IMR-90 (cell line): ENCODE data around the gene SLC9A3. TPM values are rescaled to one million over a fixed set of nuclear protein-coding genes. Genes with fewer than 3 reads are reported as not detected.

Source experiments
- ATAC-seq: fragments of 200-7000 bp; cut with Tn5 transposase; 2 replicates; pipeline ENCODE4 v1.9.1; 2020; ENCODE audit warnings: low read depth, mild to moderate bottlenecking, moderate library complexity
- BruUV-seq: library from RNA; stranded (reverse); fragments of 400-500 nt; replicated peaks from 2 replicates; lab custom pipeline; 2021; lab: Mats Ljungman, UMichigan
- CTCF ChIA-PET: fragments of 300-600 bp; formaldehyde crosslinking; extraction: SDS; loops from one replicate; lab custom pipeline; 2021; ENCODE audit warnings: antibody characterized with exemption; lab: Yijun Ruan, JAX
- POLR2A ChIA-PET: fragments of 300-600 bp; sonication (Branson Sonifier 250); formaldehyde crosslinking; loops from one replicate; lab custom pipeline; 2022; ENCODE audit warnings: antibody characterized with exemption; ENCODE audit not compliant: unreplicated experiment; lab: Charles Lee
- DNase-seq: peaks from one replicate; pipeline ENCODE4 v3.0.0; 2013
- H2AFZ ChIP-seq: replicated peaks from 2 replicates; pipeline ENCODE3; 2013; ENCODE audit warnings: low read length, mild to moderate bottlenecking; ENCODE audit not compliant: poor library complexity
- H2AK5ac ChIP-seq: 2 replicates; pipeline ENCODE4 v1.6.1; 2013; ENCODE audit warnings: low read depth, low read length, inconsistent platforms
- H2AK9ac ChIP-seq: replicated peaks from 2 replicates; pipeline ENCODE3; 2013; ENCODE audit warnings: mild to moderate bottlenecking, low read depth, low read length, moderate library complexity; ENCODE audit not compliant: poor library complexity
- H2BK120ac ChIP-seq: 2 replicates; pipeline ENCODE4 v1.6.1; 2013; ENCODE audit warnings: low read depth, low read length, inconsistent platforms
- H2BK15ac ChIP-seq: 3 replicates; pipeline ENCODE4 v1.6.1; 2013; ENCODE audit warnings: low read depth, low read length, inconsistent platforms
- H2BK20ac ChIP-seq: 2 replicates; pipeline ENCODE4 v1.6.1; 2013; ENCODE audit warnings: low read depth, mild to moderate bottlenecking, inconsistent platforms, low read length, moderate library complexity
- H2BK5ac ChIP-seq: 2 replicates; pipeline ENCODE4 v1.6.1; 2013; ENCODE audit warnings: mild to moderate bottlenecking, low read depth, low read length, inconsistent platforms; ENCODE audit not compliant: poor library complexity, severe bottlenecking
- H3K14ac ChIP-seq: replicated peaks from 2 replicates; pipeline ENCODE4 v1.6.1; 2013; ENCODE audit warnings: low read depth, low read length, inconsistent platforms
- H3K18ac ChIP-seq: 2 replicates; pipeline ENCODE4 v1.6.1; 2013; ENCODE audit warnings: low read depth, low read length, control low read depth
- H3K23ac ChIP-seq: 2 replicates; pipeline ENCODE4 v1.6.1; 2013; ENCODE audit warnings: low read depth, low read length, inconsistent platforms
- H3K27ac ChIP-seq: 2 replicates; pipeline ENCODE4 v1.5.1; 2013; ENCODE audit warnings: mild to moderate bottlenecking, control low read depth, low read length; ENCODE audit not compliant: insufficient read depth
- H3K27me3 ChIP-seq: 2 replicates; pipeline ENCODE4 v1.6.1; 2013; ENCODE audit warnings: low read length; ENCODE audit not compliant: control insufficient read depth, insufficient read depth
- H3K36me3 ChIP-seq: 2 replicates; pipeline ENCODE4 v1.6.1; 2013; ENCODE audit warnings: low read length, mixed read lengths; ENCODE audit not compliant: control insufficient read depth, insufficient read depth
- H3K4ac ChIP-seq: 2 replicates; pipeline ENCODE4 v1.6.1; 2013; ENCODE audit warnings: low read depth, low read length, inconsistent platforms
- H3K4me1 ChIP-seq: 2 replicates; pipeline ENCODE4 v1.6.1; 2013; ENCODE audit warnings: low read length, mixed read lengths; ENCODE audit not compliant: control insufficient read depth, insufficient read depth
- H3K4me2 ChIP-seq: 2 replicates; pipeline ENCODE4 v1.6.1; 2013; ENCODE audit warnings: low read depth, mild to moderate bottlenecking, control low read depth, low read length, moderate library complexity
- H3K4me3 ChIP-seq: 2 replicates; pipeline ENCODE4 v1.5.1; 2013; ENCODE audit warnings: low read depth, mild to moderate bottlenecking, control low read depth, low read length, moderate library complexity; ENCODE audit not compliant: insufficient read depth
- H3K56ac ChIP-seq: 2 replicates; pipeline ENCODE4 v1.6.1; 2013; ENCODE audit warnings: low read length, inconsistent platforms; ENCODE audit not compliant: insufficient read depth; ENCODE audit errors: extremely low read depth
- H3K79me1 ChIP-seq, 2 experiments: 2 replicates each; pipeline ENCODE4 v1.6.1; 2013; ENCODE audit warnings: low read length in 2 of 2, inconsistent platforms in 1 of 2, low read depth in 1 of 2
- H3K9ac ChIP-seq: 2 replicates; pipeline ENCODE4 v1.6.1; 2013; ENCODE audit warnings: low read depth, low read length, control low read depth
- H3K9me1 ChIP-seq: 2 replicates; pipeline ENCODE4 v1.6.1; 2013; ENCODE audit warnings: low read length, inconsistent platforms; ENCODE audit not compliant: insufficient read depth
- H3K9me3 ChIP-seq: 2 replicates; pipeline ENCODE4 v1.6.1; 2013; ENCODE audit warnings: low read length; ENCODE audit not compliant: control insufficient read depth, insufficient read depth
- H4K20me1 ChIP-seq: 2 replicates; pipeline ENCODE4 v1.6.1; 2013; ENCODE audit warnings: low read length, inconsistent platforms; ENCODE audit not compliant: insufficient read depth
- H4K5ac ChIP-seq: 2 replicates; pipeline ENCODE4 v1.6.1; 2013; ENCODE audit warnings: mild to moderate bottlenecking, low read depth, low read length, control low read depth
- H4K8ac ChIP-seq, 2 experiments: 2 replicates each; pipeline ENCODE4 v1.6.1; 2013; ENCODE audit warnings: low read depth in 2 of 2, low read length in 2 of 2, control low read depth in 1 of 2, inconsistent platforms in 1 of 2
- H4K91ac ChIP-seq: 2 replicates; pipeline ENCODE4 v1.6.1; 2013; ENCODE audit warnings: low read depth, low read length, inconsistent platforms; ENCODE audit not compliant: insufficient read depth
- BHLHE40 ChIP-seq: fragments of 150-350 bp; IDR thresholded peaks from 2 replicates; pipeline ENCODE4 v1.6.1; 2016; ENCODE audit warnings: mild to moderate bottlenecking, low read depth, low read length
- CEBPB ChIP-seq: IDR thresholded peaks from 2 replicates; pipeline ENCODE4 v1.6.1; 2012; ENCODE audit warnings: low read depth, low read length, improper control_type of control experiment
- CTCF ChIP-seq: conservative IDR thresholded peaks from 2 replicates; pipeline ENCODE4 v1.5.1; 2012; ENCODE audit warnings: mild to moderate bottlenecking, low read depth, low read length, improper control_type of control experiment
- USF2 ChIP-seq: fragments of 150-350 bp; IDR thresholded peaks from 2 replicates; pipeline ENCODE4 v1.6.1; 2017; ENCODE audit warnings: mild to moderate bottlenecking, antibody characterized with exemption, low read length, low read depth
- WGBS, 2 experiments: methylation state at CpG; one replicate each; pipeline versions ENCODE4 v1.1.5 to v1.1.7; 2013; ENCODE audit warnings: missing lambda C conversion rate in 2 of 2; ENCODE audit not compliant: insufficient read length in 1 of 2; ENCODE audit errors: extremely low coverage in 2 of 2; 5-methylcytosine and 5-hydroxymethylcytosine counted together
- dilution Hi-C: fragments of 300-500 bp; cut with HindIII; formaldehyde crosslinking; loops from one replicate; pipeline ENCODE4 v1.14.3; 2018; ENCODE audit warnings: low sequenced_read_pairs; ENCODE audit not compliant: unreplicated experiment
- in situ Hi-C: fragments of 300-500 bp; cut with MboI; formaldehyde crosslinking; loops from 3 replicates; pipeline ENCODE4 v1.14.3; 2019; ENCODE audit warnings: low sequenced_read_pairs, inconsistent platforms, mixed read lengths
- intact Hi-C: fragments of 100-400 bp; cut with micrococcal nuclease; formaldehyde crosslinking; loops from 2 replicates; pipeline ENCODE4 v1.10.0; 2022
- polyA plus RNA-seq, 3 experiments: library from polyadenylated mRNA; depleted of rRNA; stranded (reverse); fragments of >200 nt; gene quantifications; 2 replicates each; pipeline ENCODE4 v1.2.3, GENCODE V29; 2012; ENCODE audit warnings: low replicate concordance in 1 of 3
- total RNA-seq: library from RNA; depleted of rRNA; stranded (reverse); fragments of >200 nt; gene quantifications from 2 replicates; pipeline ENCODE4 v1.2.3, GENCODE V29; 2012

Gene SLC9A3
- total and polyA plus RNA-seq, 2 of the 4 experiments (the other 2 are of a cell fraction) = 0.72 to 1.5 TPM

GRCh38 chr5:485946-486491, 38.2 kb downstream of the SLC9A3 start:
- H2BK120ac ChIP-seq = no peak overlapping the region
- no peaks in the 10 kb centered on the region for H3K4me1 ChIP-seq
- no peak overlapping the region for H4K5ac ChIP-seq
- H2BK5ac ChIP-seq = no peak overlapping the region
- ATAC-seq = no peak
- no peaks in the 10 kb centered on the region for H3K9me1 ChIP-seq
- no peak for DNase-seq
- H2BK15ac ChIP-seq = no peak overlapping the region
- no peak overlapping the region for H3K56ac ChIP-seq
- no peaks in the 10 kb centered on the region for H3K79me1 ChIP-seq
- intact Hi-C loops = no loop called here
- H3K9ac ChIP-seq = no peak overlapping the region
- H2BK20ac ChIP-seq = no peak overlapping the region
- H4K91ac ChIP-seq = no peak overlapping the region
- in situ Hi-C loops = no loop called here
- no TSS peak for BruUV-seq
- H2AK5ac ChIP-seq = no peak overlapping the region
- H3K27ac ChIP-seq = no peak overlapping the region
- H3K9me3 ChIP-seq = no peaks in the 10 kb centered on the region
- ChIA-PET POLR2A (no interaction called here), CTCF (no interaction called here)
- H3K36me3 ChIP-seq = no peaks in the 10 kb centered on the region
- no peak overlapping the region for H2AK9ac ChIP-seq
- TF ChIP-seq CTCF = no peak
- TF ChIP-seq USF2 = no peak
- no peak for TF ChIP-seq CEBPB
- TF ChIP-seq BHLHE40 = peak; percentile 29; the same call in 1 of the 2 replicates
- no peak overlapping the region for H3K18ac ChIP-seq
- no peaks in the 10 kb centered on the region for H4K20me1 ChIP-seq
- H3K23ac ChIP-seq = no peak overlapping the region
- H3K14ac ChIP-seq = no peak overlapping the region
- WGBS, 2 experiments = 52% methylated on average over 12 of the region's 23 CpGs; no CpG with 5 or more reads in 1 of the 2 experiments
- H3K4ac ChIP-seq = no peak overlapping the region
- no peak overlapping the region for H3K4me2 ChIP-seq
- dilution Hi-C loops = no loop called here
- no peak overlapping the region for H2AFZ ChIP-seq
- H3K4me3 ChIP-seq = no peak overlapping the region
- H3K27me3 ChIP-seq = peaks cover 5% of the 10 kb centered on the region; the same call in 1 of the 2 replicates
- H4K8ac ChIP-seq = no peak overlapping the region
